ENCODE data around the gene TST.

TST gene

DNA sequence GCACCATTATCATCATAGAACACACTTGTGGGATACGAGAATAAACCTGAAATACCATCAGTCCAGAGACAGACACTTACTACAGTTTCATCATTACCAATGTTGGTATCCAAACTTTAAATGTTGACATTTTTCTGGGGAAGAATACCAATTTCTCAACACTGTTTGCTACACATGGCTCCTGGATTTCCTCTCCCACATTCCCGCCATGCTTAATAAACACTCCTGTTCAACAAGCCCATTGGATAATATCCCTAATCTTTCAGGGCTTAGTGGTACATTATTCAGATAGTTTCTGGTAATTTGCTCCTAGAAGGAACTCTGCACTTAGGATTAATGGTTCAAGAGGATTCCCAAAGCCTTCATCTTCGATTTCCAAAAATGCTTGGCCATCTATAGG lies 57.6 kb downstream of the TST start:
- H3K4me3 ChIP-seq (ENCODE audit: low read length), result no peak overlapping the region
- no peak for DNase-seq (ENCODE audit: low read depth)
- TF ChIP-seq, protein P1, sequence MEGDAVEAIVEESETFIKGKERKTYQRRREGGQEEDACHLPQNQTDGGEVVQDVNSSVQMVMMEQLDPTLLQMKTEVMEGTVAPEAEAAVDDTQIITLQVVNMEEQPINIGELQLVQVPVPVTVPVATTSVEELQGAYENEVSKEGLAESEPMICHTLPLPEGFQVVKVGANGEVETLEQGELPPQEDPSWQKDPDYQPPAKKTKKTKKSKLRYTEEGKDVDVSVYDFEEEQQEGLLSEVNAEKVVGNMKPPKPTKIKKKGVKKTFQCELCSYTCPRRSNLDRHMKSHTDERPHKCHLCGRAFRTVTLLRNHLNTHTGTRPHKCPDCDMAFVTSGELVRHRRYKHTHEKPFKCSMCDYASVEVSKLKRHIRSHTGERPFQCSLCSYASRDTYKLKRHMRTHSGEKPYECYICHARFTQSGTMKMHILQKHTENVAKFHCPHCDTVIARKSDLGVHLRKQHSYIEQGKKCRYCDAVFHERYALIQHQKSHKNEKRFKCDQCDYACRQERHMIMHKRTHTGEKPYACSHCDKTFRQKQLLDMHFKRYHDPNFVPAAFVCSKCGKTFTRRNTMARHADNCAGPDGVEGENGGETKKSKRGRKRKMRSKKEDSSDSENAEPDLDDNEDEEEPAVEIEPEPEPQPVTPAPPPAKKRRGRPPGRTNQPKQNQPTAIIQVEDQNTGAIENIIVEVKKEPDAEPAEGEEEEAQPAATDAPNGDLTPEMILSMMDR (IDR thresholded peaks at IDR 0.05; ENCODE audit: insufficient read depth, low read depth, low read length, missing control alignments), result no peak
